ENCODE data around the gene DIAPH1. TPM values are rescaled to one million over a fixed set of nuclear protein-coding genes. Genes with fewer than 3 reads are reported as not detected.

The DIAPH1 gene
- total RNA-seq, 3 donors from 2014 or later: 53.3 to 87.7 (median 82.7) TPM

GRCh38 chr5:141638771-141639170, 20.0 kb upstream of the DIAPH1 start:
- no peak for DNase-seq
- H3K36me3 ChIP-seq (ENCODE audit: low read depth): no peaks in the 10 kb centered on the region
- no peak for TF ChIP-seq CTCF (IDR thresholded peaks at IDR 0.05)
- no peak for ATAC-seq
- intact Hi-C loops (cut with DNase I, micrococcal nuclease): no loop called here
- H3K4me3 ChIP-seq: no peak overlapping the region
- H3K9me3 ChIP-seq: no peaks in the 10 kb centered on the region
- peaks cover 20% of the 10 kb centered on the region for H3K4me1 ChIP-seq (ENCODE audit: low read depth)

- TF ChIP-seq CTCF (IDR thresholded peaks at IDR 0.05): no peak
- peak; percentile 70 to 85 (median 77) for DNase-seq
- ATAC-seq: peak; percentile 50
- H3K9me3 ChIP-seq: no peaks in the 10 kb centered on the region
- peak overlapping the region; percentile 37 for H3K4me3 ChIP-seq
- intact Hi-C loops (cut with DNase I, micrococcal nuclease): no loop called here
- peaks cover 20% of the 10 kb centered on the region for H3K4me1 ChIP-seq (ENCODE audit: low read depth)
- no peaks in the 10 kb centered on the region for H3K36me3 ChIP-seq (ENCODE audit: low read depth)
Measured at GRCh38 chr5:141637767-141638419, 19.1 kb upstream of the DIAPH1 start.

GRCh38 chr5:141637123-141637766, 18.4 kb upstream of the DIAPH1 start:
- Histone ChIP-seq H3K9me3 (no peaks in the 10 kb centered on the region), H3K36me3 (ENCODE audit: low read depth) (no peaks in the 10 kb centered on the region), H3K4me3 (peak overlapping the region; percentile 37), H3K4me1 (ENCODE audit: low read depth) (peaks cover 20% of the 10 kb centered on the region)
- intact Hi-C loops (cut with DNase I, micrococcal nuclease): no loop called here
- no peak for TF ChIP-seq CTCF (IDR thresholded peaks at IDR 0.05)
- DNase-seq (peak; percentile 38 to 80 (median 70)), ATAC-seq (peak; percentile 42)

GRCh38 chr5:141636413-141637122, 17.8 kb upstream of the DIAPH1 start, which contains the start of the genes HDAC3 and RELL2:
HDAC3 (minus strand) TSS chr5:141636849; CDS start chr5:141636790, 59 bp downstream.
RELL2 (plus strand) TSS chr5:141636997; CDS start chr5:141638226, 1,229 bp downstream.
- ATAC-seq (peak; percentile 97), DNase-seq (peak; percentile 96 to 99 (median 97))
- no peak for TF ChIP-seq CTCF (IDR thresholded peaks at IDR 0.05)
- Histone ChIP-seq H3K4me3 (peak within 1 kb of the TSS; percentile 37), H3K9me3 (no peaks in the 10 kb centered on the region), H3K36me3 (ENCODE audit: low read depth) (no peaks in the 10 kb centered on the region), H3K4me1 (ENCODE audit: low read depth) (peaks cover 20% of the 10 kb centered on the region)
- intact Hi-C loops (cut with DNase I, micrococcal nuclease): no loop called here

GRCh38 chr5:141636106-141636412, 17.3 kb upstream of the DIAPH1 start:
- H3K9me3 ChIP-seq: no peaks in the 10 kb centered on the region
- DNase-seq: no peak
- H3K4me3 ChIP-seq: peak overlapping the region; percentile 37
- peak; percentile 14 for ATAC-seq
- intact Hi-C loops (cut with DNase I, micrococcal nuclease): no loop called here
- no peak for TF ChIP-seq CTCF (IDR thresholded peaks at IDR 0.05)
- no peaks in the 10 kb centered on the region for H3K36me3 ChIP-seq (ENCODE audit: low read depth)
- H3K4me1 ChIP-seq (ENCODE audit: low read depth): peaks cover 20% of the 10 kb centered on the region
